PC-9 (cell line): ENCODE results near the gene OR51L1. TPM values are rescaled to one million over a fixed set of nuclear protein-coding genes. Genes with fewer than 3 reads are reported as not detected.

ENCODE experiments used
- BruUV-seq: library from RNA; stranded (reverse); fragments of 400-500 nt; replicated peaks from 2 replicates; lab custom pipeline; 2021; lab: Mats Ljungman, UMichigan
- CTCF ChIA-PET: fragments of 300-600 bp; sonication (Branson Sonifier 250); formaldehyde crosslinking; loops from one replicate; lab custom pipeline; 2022; ENCODE audit warnings: antibody characterized with exemption; lab: Charles Lee
- POLR2A ChIA-PET: fragments of 300-600 bp; sonication (Branson Sonifier 250); formaldehyde crosslinking; loops from one replicate; lab custom pipeline; 2022; ENCODE audit warnings: antibody characterized with exemption; ENCODE audit not compliant: unreplicated experiment; lab: Charles Lee
- DNase-seq, 2 experiments: peaks; one replicate each; pipeline versions ENCODE4 v3.0.0 to v3.0.0-alpha.2; 2015 to 2022; ENCODE audit warnings: mixed read lengths in 1 of 2
- H2AFZ ChIP-seq: fragments of 200-600 bp; sonication (generic); 2 replicates; pipeline ENCODE4 v1.8.1; 2017; ENCODE audit warnings: antibody characterized with exemption
- H3F3A ChIP-seq: fragments of 200-600 bp; sonication (generic); 2 replicates; pipeline ENCODE4 v1.8.1; 2017; ENCODE audit warnings: antibody characterized with exemption, mild to moderate bottlenecking, low read depth; ENCODE audit not compliant: insufficient read depth
- H3K27ac ChIP-seq: fragments of 200-600 bp; sonication (generic); 2 replicates; pipeline ENCODE4 v1.6.1; 2016; ENCODE audit warnings: mixed run types
- H3K27me3 ChIP-seq: fragments of 200-600 bp; sonication (generic); 2 replicates; pipeline ENCODE4 v1.6.1; 2016; ENCODE audit warnings: low read depth, mixed run types; ENCODE audit not compliant: insufficient read depth
- H3K36me3 ChIP-seq: fragments of 200-600 bp; sonication (generic); 2 replicates; pipeline ENCODE4 v1.6.1; 2016; ENCODE audit warnings: low read depth, mixed run types
- H3K4me1 ChIP-seq: fragments of 200-600 bp; sonication (generic); replicated peaks from 2 replicates; pipeline ENCODE4 v1.6.1; 2016; ENCODE audit warnings: mixed run types; ENCODE audit not compliant: insufficient read depth
- H3K4me2 ChIP-seq: fragments of 200-600 bp; sonication (generic); 2 replicates; pipeline ENCODE4 v1.6.1; 2017; ENCODE audit warnings: mixed run types
- H3K4me3 ChIP-seq: fragments of 200-600 bp; sonication (generic); 2 replicates; pipeline ENCODE4 v1.6.1; 2016; ENCODE audit warnings: mixed run types
- H3K79me2 ChIP-seq: fragments of 200-600 bp; sonication (generic); 2 replicates; pipeline ENCODE4 v1.6.1; 2017; ENCODE audit warnings: low read depth, mixed run types
- H3K9me2 ChIP-seq: fragments of 200-600 bp; sonication (generic); 2 replicates; pipeline ENCODE4 v1.8.1; 2017; ENCODE audit warnings: mild to moderate bottlenecking; ENCODE audit not compliant: insufficient read depth
- H3K9me3 ChIP-seq: fragments of 200-600 bp; sonication (generic); 2 replicates; pipeline ENCODE4 v1.8.1; 2016; ENCODE audit warnings: low read depth; ENCODE audit not compliant: insufficient read depth
- H4K20me1 ChIP-seq: fragments of 200-600 bp; sonication (generic); 2 replicates; pipeline ENCODE4 v1.8.1; 2017; ENCODE audit not compliant: insufficient read depth
- EZH2 ChIP-seq: fragments of 200-600 bp; sonication (generic); IDR thresholded peaks from 2 replicates; pipeline ENCODE4 v1.8.0; 2017; ENCODE audit warnings: antibody characterized with exemption, low read depth
- intact Hi-C: fragments of 100-400 bp; cut with micrococcal nuclease; formaldehyde crosslinking; loops from one replicate; pipeline ENCODE4 v1.10.0; 2022; ENCODE audit not compliant: unreplicated experiment
- total RNA-seq: library from RNA; stranded (reverse); gene quantifications from 2 replicates; pipeline ENCODE4 v1.2.3, GENCODE V29; 2021
- TF ChIP-seq, protein P1 (sequence below): fragments of 200-600 bp; sonication (generic); conservative IDR thresholded peaks from 2 replicates; pipeline ENCODE4 v1.6.1; 2017; ENCODE audit warnings: mixed run types, antibody characterized with exemption, mild to moderate bottlenecking, moderate library complexity

OR51L1 gene
- total RNA-seq, 1 experiment from 2014 or later = not detected

DNA sequence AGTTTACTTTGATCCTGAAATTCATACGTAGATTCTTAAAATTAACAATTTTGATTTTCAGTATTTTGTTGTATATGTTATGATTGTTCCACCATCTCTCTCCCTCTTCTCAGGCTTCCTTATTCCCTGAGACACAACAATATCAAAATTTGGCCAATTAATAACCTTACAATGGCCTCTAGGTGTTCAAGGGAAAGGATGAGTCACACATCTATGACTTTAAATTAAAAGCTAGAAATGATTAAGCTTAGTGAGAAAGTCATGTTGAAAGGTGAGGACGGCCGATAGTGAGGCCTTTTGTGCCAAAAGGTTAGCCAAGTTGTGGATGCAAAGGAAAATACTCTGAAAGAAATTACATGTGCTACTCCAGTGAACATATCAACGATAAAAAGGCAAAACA lies 46.2 kb downstream of the OR51L1 start:
- TF ChIP-seq, protein P1, sequence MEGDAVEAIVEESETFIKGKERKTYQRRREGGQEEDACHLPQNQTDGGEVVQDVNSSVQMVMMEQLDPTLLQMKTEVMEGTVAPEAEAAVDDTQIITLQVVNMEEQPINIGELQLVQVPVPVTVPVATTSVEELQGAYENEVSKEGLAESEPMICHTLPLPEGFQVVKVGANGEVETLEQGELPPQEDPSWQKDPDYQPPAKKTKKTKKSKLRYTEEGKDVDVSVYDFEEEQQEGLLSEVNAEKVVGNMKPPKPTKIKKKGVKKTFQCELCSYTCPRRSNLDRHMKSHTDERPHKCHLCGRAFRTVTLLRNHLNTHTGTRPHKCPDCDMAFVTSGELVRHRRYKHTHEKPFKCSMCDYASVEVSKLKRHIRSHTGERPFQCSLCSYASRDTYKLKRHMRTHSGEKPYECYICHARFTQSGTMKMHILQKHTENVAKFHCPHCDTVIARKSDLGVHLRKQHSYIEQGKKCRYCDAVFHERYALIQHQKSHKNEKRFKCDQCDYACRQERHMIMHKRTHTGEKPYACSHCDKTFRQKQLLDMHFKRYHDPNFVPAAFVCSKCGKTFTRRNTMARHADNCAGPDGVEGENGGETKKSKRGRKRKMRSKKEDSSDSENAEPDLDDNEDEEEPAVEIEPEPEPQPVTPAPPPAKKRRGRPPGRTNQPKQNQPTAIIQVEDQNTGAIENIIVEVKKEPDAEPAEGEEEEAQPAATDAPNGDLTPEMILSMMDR = no peak
- no peak for TF ChIP-seq EZH2
- Histone ChIP-seq H3K9me2 (no peaks in the 10 kb centered on the region), H4K20me1 (no peaks in the 10 kb centered on the region), H3F3A (no peaks in the 10 kb centered on the region), H3K4me2 (no peak overlapping the region), H3K4me1 (no peaks in the 10 kb centered on the region), H3K36me3 (no peaks in the 10 kb centered on the region), H3K79me2 (no peaks in the 10 kb centered on the region), H2AFZ (no peak overlapping the region), H3K4me3 (no peak overlapping the region), H3K27ac (no peak overlapping the region), H3K9me3 (no peaks in the 10 kb centered on the region), H3K27me3 (no peaks in the 10 kb centered on the region)
- DNase-seq = no peak
- ChIA-PET CTCF (no interaction called here), POLR2A (no interaction called here)
- intact Hi-C loops = no loop called here
- BruUV-seq = no TSS peak

DNA sequence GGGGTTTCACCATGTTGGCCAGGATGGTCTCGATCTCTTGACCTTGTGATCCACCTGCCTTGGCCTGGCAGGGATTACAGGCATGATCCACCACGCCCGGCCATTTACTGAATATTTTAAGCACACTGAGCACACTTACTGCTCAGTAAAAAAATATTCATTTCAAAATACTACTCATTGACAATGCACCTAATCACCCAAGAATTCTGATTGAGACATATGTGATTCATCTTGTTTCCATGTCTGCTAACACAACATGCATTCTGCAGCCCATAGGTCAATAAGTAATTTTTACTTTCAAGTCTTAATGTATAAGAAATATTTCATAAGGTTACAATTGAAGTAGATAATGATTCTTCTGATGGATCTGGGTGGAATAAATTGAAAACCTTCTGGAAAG lies 47.4 kb downstream of the OR51L1 start:
- Histone ChIP-seq H3K27ac (no peak overlapping the region), H3K9me3 (no peaks in the 10 kb centered on the region), H3K4me3 (no peak overlapping the region), H3K9me2 (no peaks in the 10 kb centered on the region), H3F3A (no peaks in the 10 kb centered on the region), H3K27me3 (no peaks in the 10 kb centered on the region), H4K20me1 (no peaks in the 10 kb centered on the region), H3K36me3 (no peaks in the 10 kb centered on the region), H3K4me1 (no peaks in the 10 kb centered on the region), H2AFZ (no peak overlapping the region), H3K4me2 (no peak overlapping the region), H3K79me2 (no peaks in the 10 kb centered on the region)
- BruUV-seq = no TSS peak
- TF ChIP-seq, protein P1 = no peak
- TF ChIP-seq EZH2 = no peak
- intact Hi-C loops = no loop called here
- POLR2A ChIA-PET = no interaction called here
- DNase-seq = no peak
- CTCF ChIA-PET = no interaction called here

DNA sequence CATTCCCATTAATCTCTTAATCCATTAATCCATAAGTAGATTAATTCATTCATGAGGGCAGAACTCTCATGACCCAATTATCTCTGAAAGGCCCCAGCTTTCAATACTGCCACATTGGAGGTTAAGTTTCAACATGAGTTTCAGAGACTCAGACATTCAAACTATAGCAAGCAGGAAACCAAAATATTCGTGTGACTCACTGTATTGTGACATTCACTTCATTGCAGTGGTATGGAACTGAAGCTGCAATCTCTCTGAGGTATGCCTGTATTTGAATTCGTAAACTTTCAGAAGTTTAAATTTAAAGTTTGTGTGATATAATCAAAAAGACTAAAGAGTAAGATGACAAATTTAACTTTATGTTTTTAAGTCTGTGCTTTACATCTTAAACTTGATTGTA lies 48.7 kb downstream of the OR51L1 start:
- intact Hi-C loops = no loop called here
- H3K4me3 ChIP-seq = no peak overlapping the region
- ChIA-PET POLR2A (no interaction called here), CTCF (no interaction called here)
- no peaks in the 10 kb centered on the region for H4K20me1 ChIP-seq
- H2AFZ ChIP-seq = no peak overlapping the region
- TF ChIP-seq, protein P1 = no peak
- no peak for TF ChIP-seq EZH2
- H3K9me2 ChIP-seq = no peaks in the 10 kb centered on the region
- no peak overlapping the region for H3K4me2 ChIP-seq
- no peaks in the 10 kb centered on the region for H3K4me1 ChIP-seq
- no peaks in the 10 kb centered on the region for H3K9me3 ChIP-seq
- no peaks in the 10 kb centered on the region for H3K79me2 ChIP-seq
- H3K27ac ChIP-seq = no peak overlapping the region
- H3K36me3 ChIP-seq = no peaks in the 10 kb centered on the region
- no peaks in the 10 kb centered on the region for H3K27me3 ChIP-seq
- no TSS peak for BruUV-seq
- no peak for DNase-seq
- H3F3A ChIP-seq = no peaks in the 10 kb centered on the region
